SW480 (cell line): Measurements from ENCODE around the gene CD70.
"Not testable (repeated sequence)": the region's sequence is repeated elsewhere in the genome, so short reads cannot be mapped to it uniquely, and the experiment has no call there.

ENCODE experiments used
- DNase-seq: peaks from one replicate; pipeline ENCODE4 v3.0.0-alpha.2; 2016; ENCODE audit warnings: low spot score

Gene CD70

GRCh38 chr19:6597471-6598253 is 6.7 kb upstream of the CD70 start:
- not testable (repeated sequence) for DNase-seq

GRCh38 chr19:6596621-6597020 is 5.7 kb upstream of the CD70 start:
- no peak for DNase-seq

DNA sequence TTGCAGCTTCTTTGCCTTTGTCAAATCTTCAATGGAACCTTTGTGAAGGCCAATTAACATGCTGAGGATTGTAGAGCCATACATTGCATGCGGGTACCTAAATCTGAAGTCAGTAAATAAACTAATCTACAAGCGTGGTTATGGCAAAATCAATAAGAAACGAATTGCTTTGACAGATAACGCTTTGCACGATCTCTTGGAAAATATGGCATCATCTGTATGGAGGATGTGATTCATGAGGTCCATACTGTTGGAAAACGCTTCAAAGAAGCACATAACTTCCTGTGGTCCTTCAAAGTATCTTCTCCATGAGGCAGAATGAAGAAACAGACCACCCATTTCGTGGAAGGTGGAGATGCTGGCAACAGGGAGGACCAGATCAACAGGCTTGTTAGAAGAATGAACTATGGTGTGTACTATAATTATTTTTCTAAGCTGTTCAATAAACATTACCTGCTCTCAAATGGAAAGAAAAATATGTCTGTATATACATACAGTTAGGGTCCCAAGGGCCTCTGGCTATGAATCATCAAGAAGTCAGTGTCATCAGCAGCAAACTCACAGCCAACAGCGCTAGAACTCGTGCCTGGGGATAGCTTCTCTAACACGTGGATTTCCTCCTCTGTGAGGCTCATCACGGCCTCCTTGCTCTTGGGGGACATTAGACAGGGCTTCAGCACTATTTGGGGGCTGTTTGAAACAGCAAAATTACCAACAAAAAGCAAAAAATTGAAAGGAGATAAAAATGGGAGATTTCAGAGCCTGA is 2.9 kb upstream of the CD70 start:
- no peak for DNase-seq

- no peak for DNase-seq
Measured at GRCh38 chr19:6590258-6590826, 608 bp downstream of the CD70 start.

DNA sequence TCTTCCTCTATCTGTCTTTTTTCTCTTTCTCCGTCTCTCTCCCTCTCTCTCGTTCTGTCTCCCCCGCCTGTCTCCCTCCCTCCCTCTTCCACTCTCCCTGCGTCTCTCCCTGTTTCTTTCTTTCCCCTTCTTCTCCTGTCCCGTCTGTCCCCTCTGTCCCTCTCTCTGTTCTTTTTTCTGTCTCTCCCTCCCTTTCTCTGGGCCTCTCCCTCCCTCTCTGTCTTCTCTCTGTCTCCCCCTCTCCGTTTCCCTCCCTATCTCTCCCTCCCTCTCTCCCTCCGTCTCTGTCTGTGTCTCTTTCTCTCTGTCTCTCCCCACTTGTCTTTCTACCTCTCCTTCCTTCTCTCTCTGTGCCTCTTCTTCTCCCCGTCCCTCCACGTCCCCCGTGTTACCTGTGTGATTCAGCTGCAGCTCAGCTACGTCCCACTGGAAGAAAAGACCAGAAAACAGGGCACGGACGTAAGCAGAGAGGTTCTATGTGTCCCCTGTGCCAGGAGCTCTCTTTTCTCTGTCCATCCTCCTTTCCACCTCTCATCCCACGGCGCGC is 1.2 kb downstream of the CD70 start:
- no peak for DNase-seq

DNA sequence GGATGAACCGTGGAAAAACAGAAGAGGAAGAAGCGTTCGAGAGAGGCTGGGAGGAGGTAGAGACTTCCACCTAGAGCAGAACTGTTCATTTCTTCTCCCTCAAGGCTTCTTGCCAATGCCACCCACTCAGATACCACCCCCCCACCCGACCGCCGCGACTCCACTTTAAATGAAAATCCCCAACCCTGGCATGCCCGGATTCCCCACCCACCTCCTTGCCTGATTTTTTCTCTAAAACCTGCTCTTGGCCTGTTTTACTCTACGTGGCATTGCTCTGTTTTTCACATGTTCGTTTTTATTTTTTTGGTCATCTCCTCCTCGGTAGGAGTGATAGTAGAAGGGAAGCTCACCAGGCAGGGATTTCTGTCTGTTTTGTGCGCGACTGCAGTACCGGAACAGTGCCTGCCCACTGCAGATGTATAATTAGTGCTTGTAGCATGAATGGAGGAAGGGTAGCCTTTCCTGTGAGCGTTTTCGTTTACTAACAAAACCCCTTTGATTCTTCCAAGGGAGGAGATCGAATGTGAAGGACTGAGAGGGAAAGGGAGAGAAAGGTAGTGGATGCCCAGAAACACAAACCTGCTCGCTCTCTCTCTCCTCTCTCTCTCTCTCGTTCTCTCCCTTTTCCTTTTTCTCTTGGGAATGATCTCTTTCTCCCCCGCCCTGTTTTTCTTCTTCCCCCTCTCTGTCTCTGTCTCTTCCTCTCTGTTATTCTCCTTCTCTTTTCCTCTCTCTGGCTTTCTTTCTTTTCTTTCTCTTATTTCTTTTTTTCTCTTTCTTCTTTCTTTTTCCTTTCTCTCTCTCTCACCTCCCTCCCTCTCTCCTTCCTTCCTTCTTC is 2.2 kb downstream of the CD70 start:
- DNase-seq, result no peak

- DNase-seq, result no peak
Measured at GRCh38 chr19:6587998-6588507, 2.9 kb downstream of the CD70 start.

DNA sequence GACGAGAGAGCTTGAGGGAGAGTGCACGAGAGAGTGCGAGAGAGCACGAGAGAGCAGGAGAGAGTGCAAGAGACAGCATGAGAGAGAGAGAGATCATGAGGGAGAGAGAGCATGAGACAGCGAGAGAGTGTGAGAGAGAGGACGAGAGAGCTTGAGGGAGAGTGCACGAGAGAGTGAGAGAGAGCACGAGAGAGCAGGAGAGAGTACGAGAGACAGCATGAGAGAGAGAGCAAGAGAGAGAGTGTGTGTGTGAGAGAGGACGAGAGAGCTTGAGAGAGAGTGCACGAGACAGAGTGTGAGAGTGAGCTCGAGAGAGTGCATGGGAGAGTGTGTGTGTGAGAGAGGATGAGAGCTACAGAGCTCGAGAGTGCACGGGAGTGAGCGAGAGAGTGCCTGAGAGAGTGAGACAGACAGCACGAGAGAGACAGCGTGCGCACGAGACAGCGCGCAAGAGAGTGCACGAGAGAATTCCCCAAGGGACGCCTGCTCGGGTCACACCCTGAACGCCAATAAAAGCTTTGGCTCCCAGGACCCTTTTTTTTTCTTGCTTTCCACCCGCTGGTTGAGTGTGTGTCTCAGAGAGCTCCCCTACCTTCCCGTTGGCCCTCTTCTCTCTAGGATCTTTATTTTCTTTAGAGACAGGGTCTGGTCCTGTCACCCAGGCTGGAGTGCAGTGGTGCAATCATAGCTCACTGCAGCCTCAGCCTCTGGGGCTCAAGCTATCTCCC is 3.7 kb downstream of the CD70 start:
- DNase-seq, result no peak

DNA sequence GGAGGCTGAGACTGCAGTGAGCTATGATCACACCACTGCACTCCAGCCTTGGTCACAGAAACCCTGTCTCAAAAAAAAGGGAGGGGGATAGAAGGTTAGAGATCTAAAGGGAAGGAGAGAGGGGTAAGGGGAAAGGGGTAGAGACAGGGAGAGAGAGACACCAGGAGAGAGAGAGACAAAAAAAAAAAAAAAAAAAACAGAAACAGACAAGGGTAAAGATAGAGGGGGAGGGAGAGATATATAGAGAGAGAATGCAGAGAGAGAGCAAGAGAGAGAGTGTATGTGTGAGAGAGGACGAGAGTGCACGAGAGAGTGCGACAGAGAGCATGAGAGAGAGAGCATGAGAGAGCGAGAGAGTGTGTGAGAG is 4.2 kb downstream of the CD70 start:
- DNase-seq, result no peak

- DNase-seq, result no peak
Measured at GRCh38 chr19:6586056-6586455, 4.9 kb downstream of the CD70 start.

DNA sequence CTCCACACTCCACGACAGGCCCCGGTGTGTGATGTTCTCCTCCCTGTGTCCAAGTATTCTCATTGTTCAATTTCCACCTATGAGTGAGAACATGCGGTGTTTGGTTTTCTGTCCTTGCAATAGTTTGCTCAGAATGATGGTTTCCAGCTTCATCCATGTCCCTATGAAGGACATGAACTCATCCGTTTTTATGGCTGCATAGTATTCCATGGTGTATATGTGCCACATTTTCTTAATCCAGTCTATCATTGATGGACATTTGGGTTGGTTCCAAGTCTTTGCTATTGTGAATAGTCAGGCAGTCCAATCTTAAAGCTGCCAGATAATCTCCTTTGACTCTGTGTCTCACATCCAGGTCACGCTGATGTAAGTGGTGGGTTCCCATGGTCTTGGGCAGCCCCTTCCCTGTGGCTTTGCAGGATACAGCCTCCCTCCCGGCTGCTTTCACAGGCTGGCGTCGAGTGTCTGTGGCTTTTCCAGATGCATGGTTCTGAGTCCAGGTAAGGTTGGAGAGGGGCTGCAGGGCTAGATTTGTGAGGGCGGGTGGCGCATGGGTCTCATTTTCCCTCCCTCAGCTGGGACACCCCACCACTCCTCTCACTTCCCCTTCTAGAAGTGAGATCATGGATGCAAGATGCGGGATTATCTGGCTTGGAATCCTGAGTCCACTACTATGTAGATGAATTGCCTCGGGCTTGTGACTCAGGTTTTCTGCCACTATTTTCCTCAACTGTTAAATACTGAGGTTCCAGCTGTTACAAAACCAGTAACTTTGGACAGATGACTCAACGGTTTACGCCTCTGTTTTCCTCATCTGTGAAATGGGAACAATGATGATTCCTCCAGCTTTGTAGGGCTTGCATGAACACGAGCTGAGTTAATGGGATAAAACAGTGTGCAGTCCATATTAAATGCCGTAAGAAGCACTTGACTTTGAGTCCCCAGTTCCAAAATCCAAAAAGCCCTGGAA is 8.2 kb downstream of the CD70 start:
- DNase-seq, result not testable (repeated sequence)

DNA sequence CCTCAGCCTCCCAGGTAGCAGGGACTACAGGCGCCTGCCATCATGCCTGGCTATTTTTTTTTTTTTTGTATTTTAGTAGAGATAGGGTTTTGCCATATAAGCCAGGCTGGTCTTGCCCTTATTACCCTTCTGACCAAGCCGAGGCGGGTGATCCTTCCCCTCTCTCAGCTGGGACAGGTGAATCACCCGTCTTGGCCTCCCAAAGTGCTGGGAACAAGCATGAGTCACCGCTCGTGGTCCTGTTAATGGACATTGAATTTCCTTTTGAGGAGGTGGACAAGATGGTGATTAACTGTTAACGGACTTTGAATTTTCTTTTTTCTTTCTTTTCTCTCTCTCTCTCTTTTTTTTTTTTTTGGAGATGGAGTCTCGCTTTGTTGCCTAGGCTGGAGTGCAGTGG is 10.6 kb downstream of the CD70 start:
- peak; percentile 69 for DNase-seq

GRCh38 chr19:6579450-6580178 is 11.3 kb downstream of the CD70 start:
- DNase-seq, result no peak

DNA sequence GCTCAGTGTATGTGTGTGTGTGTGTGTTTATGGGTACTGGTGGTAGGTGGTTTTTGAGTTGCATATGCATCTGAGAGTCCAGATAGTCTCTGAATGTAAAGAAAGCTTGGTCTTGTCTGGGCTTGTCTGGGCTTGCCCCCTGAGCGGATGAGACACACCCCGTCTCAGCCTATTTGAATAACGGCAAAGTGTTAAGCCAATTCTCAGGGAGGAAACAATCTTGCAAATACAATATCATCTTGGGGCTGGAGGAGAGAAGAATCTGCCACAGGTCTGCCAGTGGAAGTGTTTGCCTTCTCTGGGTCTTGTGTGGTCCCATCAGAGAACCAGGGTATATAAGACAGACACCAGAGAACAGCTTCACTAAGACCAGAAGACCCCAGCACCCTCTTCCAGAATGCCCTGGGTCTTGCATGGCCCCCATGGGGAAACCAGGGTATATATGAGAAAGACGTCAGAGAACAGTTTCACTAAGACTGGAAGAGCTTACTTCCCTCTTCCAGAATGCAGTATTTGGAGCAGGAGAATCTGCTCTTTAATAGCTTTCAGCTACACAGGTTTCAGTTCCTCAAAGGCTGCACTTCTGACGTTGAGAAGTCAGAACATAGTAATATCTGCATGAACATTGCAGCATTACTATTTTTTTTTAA is 13.3 kb downstream of the CD70 start:
- DNase-seq, result peak; percentile 80

DNA sequence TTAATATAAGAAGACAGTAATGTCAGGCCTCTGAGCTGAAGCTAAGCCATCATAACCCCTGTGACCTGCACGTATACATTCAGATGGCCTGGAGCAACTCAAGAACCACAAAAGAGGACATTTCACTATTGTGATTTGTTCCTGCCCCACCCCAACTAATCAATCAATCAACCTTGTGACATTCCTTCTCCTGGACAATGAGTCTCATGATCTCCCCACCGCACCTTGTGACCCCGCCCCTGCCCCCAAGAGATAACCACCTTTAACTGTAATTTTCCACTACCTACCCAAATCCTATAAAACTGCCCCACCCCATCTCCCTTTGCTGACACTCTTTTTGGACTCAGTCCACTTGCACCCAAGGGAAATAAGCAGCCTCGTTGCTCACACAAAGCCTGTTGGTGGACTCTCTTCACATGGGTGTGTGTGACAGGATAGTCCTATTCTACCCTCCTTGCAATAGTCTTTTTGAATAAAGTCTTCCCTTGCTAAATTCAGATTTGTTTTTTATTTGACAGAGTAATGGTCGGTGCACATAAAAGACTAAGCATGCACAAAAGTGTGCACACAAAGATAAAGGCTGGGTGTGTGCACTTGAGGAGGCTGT is 14.0 kb downstream of the CD70 start:
- DNase-seq, result peak; percentile 56

DNA sequence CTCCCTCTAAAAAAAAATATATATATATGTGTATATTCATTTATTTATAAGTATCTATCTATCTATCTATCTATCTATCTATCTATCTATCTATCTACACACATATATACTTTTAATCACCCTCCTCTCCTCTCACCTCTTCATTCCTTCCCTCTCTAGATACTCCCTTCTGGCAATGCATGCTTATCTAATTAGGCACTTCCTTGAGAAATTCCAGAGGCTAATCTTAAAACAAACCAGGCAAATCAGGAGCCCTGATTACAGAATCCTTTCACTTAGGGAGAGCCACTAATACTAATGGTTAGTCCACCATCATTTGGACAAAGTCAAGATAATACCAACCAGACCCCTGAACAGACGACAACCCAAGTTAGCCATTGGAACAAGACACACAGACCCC is 17.6 kb downstream of the CD70 start:
- DNase-seq, result no peak

- no peak for DNase-seq
Measured at GRCh38 chr19:6572217-6572616, 18.7 kb downstream of the CD70 start.

- DNase-seq, result no peak
Measured at GRCh38 chr19:6571167-6571566, 19.8 kb downstream of the CD70 start.
